CD8-positive, alpha-beta memory T cell (primary cell): ENCODE results near the gene ADK. TPM values are rescaled to one million over a fixed set of nuclear protein-coding genes. Genes with fewer than 3 reads are reported as not detected.

Experiments
- CTCF ChIA-PET: fragments of 350-600 bp; sonication (Branson Sonifier 250); formaldehyde crosslinking; loops from one replicate; lab custom pipeline; 2021; ENCODE audit warnings: antibody characterized with exemption; lab: Charles Lee
- POLR2A ChIA-PET: fragments of 350-600 bp; sonication (Branson Sonifier 250); formaldehyde crosslinking; loops from one replicate; lab custom pipeline; 2021; ENCODE audit warnings: antibody characterized with exemption; lab: Charles Lee
- DNase-seq, 5 donors: peaks; one replicate each; pipeline versions ENCODE4 v3.0.0 to v3.0.0-alpha.2; 2020 to 2022; ENCODE audit warnings: mixed read lengths in 1 of 5
- H3K27ac ChIP-seq: one replicate; pipeline ENCODE4 v1.7.0; 2013; ENCODE audit warnings: low read depth, mild to moderate bottlenecking, low read length, moderate library complexity
- H3K27me3 ChIP-seq: 2 replicates; pipeline ENCODE4 v1.7.0; 2013; ENCODE audit warnings: low read length, mild to moderate bottlenecking; ENCODE audit not compliant: insufficient read depth, poor library complexity, severe bottlenecking
- H3K36me3 ChIP-seq: 2 replicates; pipeline ENCODE4 v1.7.0; 2013; ENCODE audit warnings: mild to moderate bottlenecking, low read length, moderate library complexity; ENCODE audit not compliant: insufficient read depth
- H3K4me1 ChIP-seq: 2 replicates; pipeline ENCODE4 v1.7.0; 2013; ENCODE audit warnings: mild to moderate bottlenecking, low read length, moderate library complexity; ENCODE audit not compliant: insufficient read depth
- H3K4me3 ChIP-seq: 2 replicates; pipeline ENCODE4 v1.7.0; 2013; ENCODE audit warnings: mild to moderate bottlenecking, low read length
- H3K9me3 ChIP-seq: 2 replicates; pipeline ENCODE4 v1.7.0; 2013; ENCODE audit warnings: mild to moderate bottlenecking, low read length
- H3K27ac Mint-ChIP-seq, 8 donors: one replicate each; pipeline ENCODE4 v1.8.0; 2020 to 2021; ENCODE audit warnings: mixed read lengths in 8 of 8, mild to moderate bottlenecking in 6 of 8, inconsistent platforms in 3 of 8, moderate library complexity in 3 of 8
- H3K27me3 Mint-ChIP-seq, 2 donors: one replicate each; pipeline ENCODE4 v1.8.0; 2020 to 2021; ENCODE audit warnings: mixed read lengths in 2 of 2, mild to moderate bottlenecking in 1 of 2, moderate library complexity in 1 of 2
- H3K36me3 Mint-ChIP-seq, 3 donors: one replicate each; pipeline ENCODE4 v1.8.0; 2020 to 2021; ENCODE audit warnings: mixed read lengths in 3 of 3, inconsistent platforms in 1 of 3, mild to moderate bottlenecking in 1 of 3
- H3K4me1 Mint-ChIP-seq, 3 donors: one replicate each; pipeline ENCODE4 v1.8.0; 2020 to 2021; ENCODE audit warnings: mixed read lengths in 3 of 3, inconsistent platforms in 1 of 3, mild to moderate bottlenecking in 1 of 3
- H3K4me3 Mint-ChIP-seq, 7 donors: one replicate each; pipeline ENCODE4 v1.8.0; 2020 to 2021; ENCODE audit warnings: mixed read lengths in 7 of 7, mild to moderate bottlenecking in 6 of 7, moderate library complexity in 4 of 7, inconsistent platforms in 2 of 7
- H3K9me3 Mint-ChIP-seq, 5 donors: one replicate each; pipeline ENCODE4 v1.8.0; 2020 to 2022; ENCODE audit warnings: mixed read lengths in 5 of 5, mild to moderate bottlenecking in 3 of 5, moderate library complexity in 2 of 5, inconsistent platforms in 1 of 5
- polyA plus RNA-seq: library from polyadenylated mRNA; unstranded; fragments of 300-500 nt; fragmentation: Illumina TruSeq; gene quantifications from one replicate; pipeline ENCODE4 v1.2.3, GENCODE V29; 2021
- total RNA-seq, 2 experiments: library from RNA; stranded (reverse); gene quantifications; one replicate each; pipeline ENCODE4 v1.2.3, GENCODE V29; 2021

The ADK gene
- total and polyA plus RNA-seq, 3 experiments from 2014 or later: 54.1 to 65.1 (median 64.4) TPM

GRCh38 chr10:74328388-74328787 lies 177.4 kb downstream of the ADK start:
- Histone ChIP-seq H3K27ac (no peak overlapping the region), H3K4me1 (no peaks in the 10 kb centered on the region), H3K27me3 (no peaks in the 10 kb centered on the region), H3K9me3 (no peaks in the 10 kb centered on the region), H3K4me3 (no peak overlapping the region), H3K36me3 (no peaks in the 10 kb centered on the region)
- Mint-ChIP-seq H3K4me3 (no peak overlapping the region), H3K27me3 (peaks cover 0 to 2% of the 10 kb centered on the region in 2 donors), H3K36me3 (peaks cover 13 to 25% (median 20%) of the 10 kb centered on the region in 3 donors), H3K27ac (no peak overlapping the region), H3K9me3 (no peaks in the 10 kb centered on the region), H3K4me1 (peaks cover 6 to 8% (median 8%) of the 10 kb centered on the region in 3 donors)
- ChIA-PET CTCF (no interaction called here), POLR2A (no interaction called here)
- DNase-seq: no peak

DNA sequence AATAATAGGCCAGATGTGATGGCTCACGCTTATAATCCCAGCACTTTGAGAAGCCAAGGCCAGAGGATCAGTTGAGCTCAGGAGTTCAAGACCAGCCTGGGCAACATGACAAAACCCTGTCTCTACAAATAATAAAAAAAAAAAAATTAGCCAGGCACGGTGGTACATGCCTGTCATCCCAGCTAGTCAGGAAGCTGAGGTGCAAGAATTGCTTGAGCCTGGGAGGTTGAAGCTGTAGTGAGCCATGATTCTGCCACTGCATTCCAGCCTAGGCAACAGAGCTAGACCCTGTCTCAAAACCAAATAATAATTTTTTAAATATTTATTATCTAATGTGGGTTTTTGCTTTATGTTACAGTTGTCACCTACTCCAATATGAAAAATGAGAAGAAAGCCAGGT lies 178.9 kb downstream of the ADK start:
- no peaks in the 10 kb centered on the region for H3K27me3 ChIP-seq
- ChIA-PET POLR2A (no interaction called here), CTCF (no interaction called here)
- Mint-ChIP-seq H3K27ac (no peak overlapping the region), H3K4me1 (peaks cover 4 to 7% (median 4%) of the 10 kb centered on the region in 3 donors), H3K9me3 (no peaks in the 10 kb centered on the region), H3K4me3 (no peak overlapping the region), H3K27me3 (no peaks in the 10 kb centered on the region), H3K36me3 (peaks cover 10 to 22% (median 10%) of the 10 kb centered on the region in 3 donors)
- no peak overlapping the region for H3K27ac ChIP-seq
- DNase-seq: no peak
- no peaks in the 10 kb centered on the region for H3K36me3 ChIP-seq
- no peaks in the 10 kb centered on the region for H3K9me3 ChIP-seq
- no peaks in the 10 kb centered on the region for H3K4me1 ChIP-seq
- no peak overlapping the region for H3K4me3 ChIP-seq

- no peak for DNase-seq
- Mint-ChIP-seq H3K4me3 (no peak overlapping the region), H3K9me3 (no peaks in the 10 kb centered on the region), H3K27ac (no peak overlapping the region), H3K27me3 (no peaks in the 10 kb centered on the region), H3K36me3 (peaks cover 7 to 21% (median 10%) of the 10 kb centered on the region in 3 donors), H3K4me1 (peaks cover 2 to 12% (median 4%) of the 10 kb centered on the region in 3 donors)
- ChIA-PET POLR2A (no interaction called here), CTCF (no interaction called here)
- no peak overlapping the region for H3K4me3 ChIP-seq
- no peaks in the 10 kb centered on the region for H3K27me3 ChIP-seq
- no peaks in the 10 kb centered on the region for H3K36me3 ChIP-seq
- H3K4me1 ChIP-seq: no peaks in the 10 kb centered on the region
- no peaks in the 10 kb centered on the region for H3K9me3 ChIP-seq
- no peak overlapping the region for H3K27ac ChIP-seq
These were observed 179.6 kb downstream of the ADK start for GRCh38 chr10:74330646-74331045.

- peaks cover 7 to 22% (median 10%) of the 10 kb centered on the region in 3 donors for H3K36me3 Mint-ChIP-seq
- Histone ChIP-seq H3K36me3 (no peaks in the 10 kb centered on the region), H3K27ac (no peak overlapping the region), H3K4me1 (no peaks in the 10 kb centered on the region), H3K9me3 (no peaks in the 10 kb centered on the region), H3K4me3 (no peak overlapping the region), H3K27me3 (no peaks in the 10 kb centered on the region)
- no peak overlapping the region for H3K4me3 Mint-ChIP-seq
- CTCF ChIA-PET: no interaction called here
- H3K27me3 Mint-ChIP-seq: no peaks in the 10 kb centered on the region
- no peak for DNase-seq
- H3K9me3 Mint-ChIP-seq: no peaks in the 10 kb centered on the region
- H3K4me1 Mint-ChIP-seq: peaks cover 2 to 9% (median 7%) of the 10 kb centered on the region in 3 donors
- H3K27ac Mint-ChIP-seq: no peak overlapping the region
- POLR2A ChIA-PET: no interaction called here
These were observed 181.4 kb downstream of the ADK start for GRCh38 chr10:74332398-74332797.

DNA sequence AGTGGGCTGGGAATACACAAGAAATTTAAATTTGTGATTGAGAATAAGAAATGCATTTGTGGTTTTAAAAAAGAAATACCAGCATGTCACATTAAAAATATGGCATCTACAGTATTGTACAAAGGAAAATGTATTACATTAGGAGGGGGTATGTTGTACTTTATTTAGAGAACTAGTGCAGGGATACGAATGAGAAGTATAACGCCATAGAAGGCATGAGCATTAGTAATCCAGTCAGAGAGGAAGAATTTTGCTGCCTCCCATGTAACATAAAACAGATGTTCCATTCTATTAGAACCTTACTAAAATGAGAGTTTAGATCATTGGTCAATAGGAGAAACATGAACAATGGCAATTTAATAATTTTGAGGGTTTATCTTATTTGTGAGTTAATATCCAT lies 182.2 kb downstream of the ADK start:
- H3K27me3 Mint-ChIP-seq: no peaks in the 10 kb centered on the region
- CTCF ChIA-PET: no interaction called here

GRCh38 chr10:74334221-74334620 lies 183.2 kb downstream of the ADK start:
- Mint-ChIP-seq H3K27me3 (no peaks in the 10 kb centered on the region), H3K27ac (no peak overlapping the region), H3K9me3 (no peaks in the 10 kb centered on the region), H3K4me1 (peaks cover 4 to 7% (median 5%) of the 10 kb centered on the region in 3 donors), H3K4me3 (no peak overlapping the region), H3K36me3 (peaks cover 7 to 20% (median 8%) of the 10 kb centered on the region in 3 donors)
- ChIA-PET POLR2A (no interaction called here), CTCF (no interaction called here)
- no peak for DNase-seq
- Histone ChIP-seq H3K9me3 (no peaks in the 10 kb centered on the region), H3K4me3 (no peak overlapping the region), H3K36me3 (no peaks in the 10 kb centered on the region), H3K27me3 (no peaks in the 10 kb centered on the region), H3K27ac (no peak overlapping the region), H3K4me1 (no peaks in the 10 kb centered on the region)

More for the DNA sequence above, 182.2 kb downstream of the ADK start:
- POLR2A ChIA-PET: no interaction called here
- H3K4me1 Mint-ChIP-seq: peaks cover 2 to 9% (median 7%) of the 10 kb centered on the region in 3 donors
- no peaks in the 10 kb centered on the region for H3K9me3 ChIP-seq
- no peaks in the 10 kb centered on the region for H3K9me3 Mint-ChIP-seq
- peaks cover 7 to 22% (median 10%) of the 10 kb centered on the region in 3 donors for H3K36me3 Mint-ChIP-seq
- no peak for DNase-seq
- H3K27ac ChIP-seq: no peak overlapping the region
- H3K36me3 ChIP-seq: no peaks in the 10 kb centered on the region
- H3K4me1 ChIP-seq: no peaks in the 10 kb centered on the region
- H3K27ac Mint-ChIP-seq: no peak overlapping the region
- no peak overlapping the region for H3K4me3 Mint-ChIP-seq
- H3K4me3 ChIP-seq: no peak overlapping the region
- no peaks in the 10 kb centered on the region for H3K27me3 ChIP-seq

DNA sequence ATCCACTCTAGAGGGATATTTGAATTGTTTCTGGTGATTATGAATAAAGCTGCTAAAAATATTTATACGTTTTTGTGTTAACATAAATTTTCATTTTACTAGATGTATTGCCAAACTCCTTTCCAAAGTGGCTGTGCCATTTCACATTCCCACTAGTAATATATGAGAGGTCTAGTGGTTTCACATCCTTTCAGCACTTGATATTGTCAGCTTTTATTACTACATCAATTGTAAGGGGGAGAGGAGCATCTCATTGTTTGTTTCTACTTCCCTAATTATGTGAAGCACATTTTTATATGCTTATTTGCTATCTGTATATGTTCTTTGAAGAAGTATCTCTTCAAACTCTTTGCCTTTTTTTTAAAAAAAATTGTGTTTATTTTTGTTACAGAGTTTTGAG lies 184.5 kb downstream of the ADK start:
- Mint-ChIP-seq H3K27me3 (no peaks in the 10 kb centered on the region), H3K36me3 (peaks cover 6 to 20% (median 6%) of the 10 kb centered on the region in 3 donors), H3K9me3 (no peaks in the 10 kb centered on the region), H3K4me3 (no peak overlapping the region), H3K27ac (no peak overlapping the region), H3K4me1 (peaks cover 4 to 7% (median 5%) of the 10 kb centered on the region in 3 donors)
- no peak overlapping the region for H3K4me3 ChIP-seq
- no peak overlapping the region for H3K27ac ChIP-seq
- H3K9me3 ChIP-seq: no peaks in the 10 kb centered on the region
- H3K4me1 ChIP-seq: no peaks in the 10 kb centered on the region
- DNase-seq: no peak
- POLR2A ChIA-PET: no interaction called here
- CTCF ChIA-PET: no interaction called here
- H3K36me3 ChIP-seq: no peaks in the 10 kb centered on the region
- no peaks in the 10 kb centered on the region for H3K27me3 ChIP-seq

GRCh38 chr10:74337330-74338016 lies 186.5 kb downstream of the ADK start:
- H3K36me3 ChIP-seq: no peaks in the 10 kb centered on the region
- ChIA-PET CTCF (no interaction called here), POLR2A (no interaction called here)
- no peak overlapping the region for H3K27ac ChIP-seq
- Mint-ChIP-seq H3K4me3 (no peak overlapping the region), H3K9me3 (peaks cover 0 to 7% (median 2%) of the 10 kb centered on the region in 5 donors), H3K27ac (no peak overlapping the region), H3K4me1 (peaks cover 4 to 7% (median 5%) of the 10 kb centered on the region in 3 donors), H3K27me3 (no peaks in the 10 kb centered on the region), H3K36me3 (peaks cover 2 to 24% (median 17%) of the 10 kb centered on the region in 3 donors)
- no peak overlapping the region for H3K4me3 ChIP-seq
- H3K27me3 ChIP-seq: no peaks in the 10 kb centered on the region
- H3K4me1 ChIP-seq: no peaks in the 10 kb centered on the region
- no peak for DNase-seq
- H3K9me3 ChIP-seq: no peaks in the 10 kb centered on the region
